HCT116 (cell line): Measurements from ENCODE around the gene EVC2. TPM values are rescaled to one million over a fixed set of nuclear protein-coding genes. Genes with fewer than 3 reads are reported as not detected.

Source experiments
- ATAC-seq: fragments of 200-7000 bp; cut with Tn5 transposase; 2 replicates; pipeline ENCODE4 v1.9.1; 2020; ENCODE audit warnings: mild to moderate bottlenecking, moderate library complexity
- BruUV-seq: library from RNA; stranded (reverse); fragments of 400-500 nt; replicated peaks from 2 replicates; lab custom pipeline; 2021; lab: Mats Ljungman, UMichigan
- CTCF ChIA-PET: fragments of 300-600 bp; sonication (Branson Sonifier 250); formaldehyde crosslinking; loops from one replicate; lab custom pipeline; 2021; ENCODE audit warnings: antibody characterized with exemption; lab: Charles Lee
- POLR2A ChIA-PET: fragments of 300-600, 350-600 bp; sonication (Branson Sonifier 250); formaldehyde crosslinking; loops from one replicate; lab custom pipeline; 2021; ENCODE audit warnings: antibody characterized with exemption; lab: Charles Lee
- RAD21 ChIA-PET, 2 experiments: fragments of 300-600 bp; sonication (Branson Sonifier 250); formaldehyde crosslinking; loops; one replicate each; lab custom pipeline; 2023; ENCODE audit warnings: low total read pairs in 2 of 2; ENCODE audit not compliant: uncharacterized antibody in 2 of 2, unreplicated experiment in 2 of 2, low non-redundant PET in 1 of 2; lab: Charles Lee
- DNase-seq: peaks from one replicate; pipeline ENCODE4 v3.0.0-alpha.2; 2010; ENCODE audit warnings: low read depth, low spot score
- H2AFZ ChIP-seq: fragments of 200-600 bp; shearing (Covaris generic), sonication (generic); 2 replicates; pipeline ENCODE4 v1.6.1; 2017; ENCODE audit warnings: low read depth, mixed run types, mixed read lengths, antibody characterized with exemption, low read length; ENCODE audit not compliant: poor library complexity, severe bottlenecking
- H3K27ac ChIP-seq: 2 replicates; pipeline ENCODE4 v1.5.1; 2012; ENCODE audit warnings: low read depth, low read length
- H3K27me3 ChIP-seq: fragments of 200-600 bp; sonication (generic); 2 replicates; pipeline ENCODE4 v1.6.1; 2016; ENCODE audit warnings: mixed run types, low read length, mixed read lengths; ENCODE audit not compliant: insufficient read depth
- H3K36me3 ChIP-seq, 2 experiments: fragments of 200-500 bp in 1 of 2; fragments of 200-600 bp in 1 of 2; sonication (Bioruptor generic) in 1 of 2; sonication (generic) in 1 of 2; 2 replicates each; pipeline versions ENCODE4 v1.5.1 to v1.6.1; 2014 to 2016; ENCODE audit warnings: low read length in 2 of 2, inconsistent platforms in 1 of 2, mixed read lengths in 1 of 2, mixed run types in 1 of 2; ENCODE audit not compliant: insufficient read depth in 2 of 2, control insufficient read depth in 1 of 2
- H3K4me1 ChIP-seq, 2 experiments: fragments of 200-600 bp in 1 of 2; sonication (generic) in 1 of 2; 2 replicates each; pipeline versions ENCODE4 v1.5.1 to v1.6.1; 2012 to 2017; ENCODE audit warnings: low read length in 2 of 2, inconsistent platforms in 1 of 2, mild to moderate bottlenecking in 1 of 2, mixed read lengths in 1 of 2, mixed run types in 1 of 2, moderate library complexity in 1 of 2; ENCODE audit not compliant: insufficient read depth in 2 of 2, control insufficient read depth in 1 of 2
- H3K4me2 ChIP-seq: fragments of 200-600 bp; sonication (generic); 2 replicates; pipeline ENCODE4 v1.6.1; 2017; ENCODE audit warnings: mixed run types, low read length, mixed read lengths
- H3K4me3 ChIP-seq, 2 experiments: fragments of 200-600 bp in 1 of 2; sonication (generic) in 1 of 2; replicated peaks in 1 of 2; 2 replicates each; pipeline ENCODE4 v1.5.1; 2011 to 2016; ENCODE audit warnings: low read length in 2 of 2, control low read depth in 1 of 2, low read depth in 1 of 2, mild to moderate bottlenecking in 1 of 2, mixed read lengths in 1 of 2, mixed run types in 1 of 2
- H3K79me2 ChIP-seq: fragments of 200-600 bp; sonication (generic); 2 replicates; pipeline ENCODE4 v1.6.1; 2017; ENCODE audit warnings: mild to moderate bottlenecking, mixed run types, low read length, moderate library complexity, mixed read lengths; ENCODE audit not compliant: insufficient read depth
- H3K9ac ChIP-seq: fragments of 200-600 bp; sonication (generic); 2 replicates; pipeline ENCODE4 v1.6.1; 2016; ENCODE audit warnings: low read length, mixed read lengths
- H3K9me2 ChIP-seq: fragments of 200-600 bp; sonication (generic), shearing (Covaris generic); 2 replicates; pipeline ENCODE4 v1.6.1; 2017; ENCODE audit warnings: mixed run types, mild to moderate bottlenecking, moderate library complexity; ENCODE audit not compliant: insufficient read depth
- H3K9me3 ChIP-seq, 2 experiments: fragments of 200-500 bp in 1 of 2; fragments of 200-600 bp in 1 of 2; sonication (Bioruptor generic) in 1 of 2; sonication (generic) in 1 of 2; 2 replicates each; pipeline ENCODE4 v1.6.1; 2014 to 2017; ENCODE audit warnings: low read length in 2 of 2, mixed read lengths in 2 of 2, inconsistent platforms in 1 of 2, low read depth in 1 of 2, mild to moderate bottlenecking in 1 of 2, mixed run types in 1 of 2, moderate library complexity in 1 of 2; ENCODE audit not compliant: control insufficient read depth in 1 of 2, insufficient read depth in 1 of 2
- H4K20me1 ChIP-seq: fragments of 200-600 bp; sonication (generic), shearing (Covaris generic); 2 replicates; pipeline ENCODE4 v1.6.1; 2017; ENCODE audit warnings: mixed run types, mild to moderate bottlenecking, moderate library complexity; ENCODE audit not compliant: insufficient read depth
- CTCF ChIP-seq, 3 experiments: fragments of 200-600 bp in 1 of 3; sonication (generic) in 1 of 3; IDR thresholded peaks in 2 of 3; conservative IDR thresholded peaks in 1 of 3; 2 replicates each; pipeline ENCODE4 v1.5.1; 2012 to 2017; ENCODE audit warnings: low read depth in 2 of 3, low read length in 2 of 3, antibody characterized with exemption in 1 of 3, borderline replicate concordance in 1 of 3, control low read depth in 1 of 3, mild to moderate bottlenecking in 1 of 3, mixed read lengths in 1 of 3, mixed run types in 1 of 3, moderate library complexity in 1 of 3; ENCODE audit not compliant: insufficient read depth in 1 of 3
- EGR1 ChIP-seq: IDR thresholded peaks from 2 replicates; pipeline ENCODE4 v1.6.1; 2012; ENCODE audit warnings: low read depth
- ELF1 ChIP-seq: IDR thresholded peaks from 2 replicates; pipeline ENCODE4 v1.6.1; 2012; ENCODE audit warnings: low read depth, borderline replicate concordance
- EZH2phosphoT487 ChIP-seq: fragments of 200-600 bp; IDR thresholded peaks from 2 replicates; pipeline ENCODE4 v1.6.1; 2018; ENCODE audit warnings: antibody characterized with exemption, borderline replicate concordance
- POLR2A ChIP-seq: IDR thresholded peaks from 2 replicates; pipeline ENCODE4 v1.7.0; 2011; ENCODE audit warnings: borderline replicate concordance; ENCODE audit not compliant: insufficient read depth, insufficient read length; ENCODE audit errors: extremely low read depth
- SIN3A ChIP-seq: IDR thresholded peaks from 2 replicates; pipeline ENCODE4 v1.6.1; 2012; ENCODE audit warnings: low read depth
- ZBTB33 ChIP-seq: IDR thresholded peaks from 2 replicates; pipeline ENCODE4 v1.6.1; 2011; ENCODE audit warnings: mild to moderate bottlenecking, low read length, moderate library complexity; ENCODE audit not compliant: insufficient replicate concordance; ENCODE audit errors: extremely low read depth
- ZFX ChIP-seq: fragments of 450-650 bp; IDR thresholded peaks from 2 replicates; pipeline ENCODE4 v1.6.1; 2017
- ZNF274 ChIP-seq: fragments of 200-500 bp; sonication (Bioruptor generic); IDR thresholded peaks from 2 replicates; pipeline ENCODE4 v1.6.1; 2014; ENCODE audit warnings: mild to moderate bottlenecking, low read depth, low read length, inconsistent platforms
- intact Hi-C: fragments of 100-400 bp; cut with micrococcal nuclease; formaldehyde crosslinking; loops from 2 replicates; pipeline ENCODE4 v1.10.0; 2022
- total RNA-seq: library from RNA; stranded (reverse); gene quantifications from one replicate; pipeline ENCODE4 v1.2.1, GENCODE V29; 2021; ENCODE audit not compliant: unreplicated experiment
- TF ChIP-seq, protein P1 (sequence below): IDR thresholded peaks from 2 replicates; pipeline ENCODE4 v1.6.1; 2012
- TF ChIP-seq, protein P2 (sequence below): IDR thresholded peaks from 2 replicates; pipeline ENCODE4 v1.6.1; 2012

Gene EVC2
- total RNA-seq, 1 experiment from 2014 or later, result not detected

DNA sequence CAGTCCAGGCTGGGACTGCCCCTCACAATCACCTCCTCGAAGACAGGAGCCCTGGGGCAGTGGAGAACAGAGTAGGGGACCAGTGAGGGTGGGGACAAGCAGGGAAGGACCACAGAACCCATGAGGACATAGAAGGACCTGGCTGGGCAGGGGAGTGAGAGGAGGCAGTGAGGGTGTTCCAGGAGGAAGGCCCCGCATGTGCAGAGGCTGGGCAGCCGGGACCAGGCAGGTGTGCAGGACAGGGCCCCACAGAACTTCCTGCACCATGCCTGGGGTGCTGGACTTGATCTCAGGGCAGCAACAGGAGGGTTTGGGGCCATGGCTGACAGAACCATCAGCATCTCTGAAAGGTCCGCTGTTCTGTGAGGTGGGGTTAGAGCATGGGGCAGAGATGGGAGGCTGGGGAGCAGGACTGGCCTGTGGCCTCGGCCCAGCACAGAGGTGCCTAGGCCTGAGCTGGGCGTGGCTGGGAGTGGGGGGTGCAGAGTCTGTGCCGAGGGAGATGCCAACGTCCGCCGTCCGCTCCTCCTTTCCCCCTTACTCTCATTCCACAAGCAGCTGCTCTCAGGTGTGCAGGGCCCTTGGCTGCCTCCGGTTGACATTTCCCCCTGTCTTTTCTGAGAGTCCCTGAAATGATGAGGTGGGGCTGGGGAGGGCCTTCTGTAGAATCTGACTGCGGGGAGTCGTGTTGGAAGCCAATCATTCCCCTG, 43.5 kb upstream of the EVC2 start:
- H2AFZ ChIP-seq, result no peak overlapping the region
- intact Hi-C loops, result no loop called here
- H3K4me2 ChIP-seq, result no peak overlapping the region
- BruUV-seq, result no TSS peak
- no peak overlapping the region for H3K4me3 ChIP-seq
- H3K4me1 ChIP-seq, result peaks cover 10 to 42% of the 10 kb centered on the region in 2 experiments
- H3K9me3 ChIP-seq, result no peaks in the 10 kb centered on the region
- ATAC-seq (no peak), DNase-seq (no peak)
- no peaks in the 10 kb centered on the region for H3K36me3 ChIP-seq
- CTCF ChIA-PET, result no interaction called here
- POLR2A ChIA-PET, result no interaction called here
- no peaks in the 10 kb centered on the region for H3K79me2 ChIP-seq
- H3K27ac ChIP-seq, result no peak overlapping the region
- no peak overlapping the region for H3K9ac ChIP-seq
- no peaks in the 10 kb centered on the region for H3K9me2 ChIP-seq
- H4K20me1 ChIP-seq, result no peaks in the 10 kb centered on the region
- TF ChIP-seq EGR1, result no peak
- TF ChIP-seq ZNF274, result no peak
- TF ChIP-seq ELF1, result no peak
- no peak for TF ChIP-seq SIN3A
- no peak for TF ChIP-seq ZBTB33
- no peak for TF ChIP-seq CTCF (IDR thresholded peaks at IDR 0.05 in 2 of 3, conservative IDR thresholded peaks at IDR 0.05 in 1 of 3; ENCODE audit: borderline replicate concordance in 1 of 3, insufficient read depth in 1 of 3, low read depth in 2 of 3, low read length in 2 of 3)
- TF ChIP-seq, protein P1, sequence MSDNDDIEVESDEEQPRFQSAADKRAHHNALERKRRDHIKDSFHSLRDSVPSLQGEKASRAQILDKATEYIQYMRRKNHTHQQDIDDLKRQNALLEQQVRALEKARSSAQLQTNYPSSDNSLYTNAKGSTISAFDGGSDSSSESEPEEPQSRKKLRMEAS, result no peak
- TF ChIP-seq EZH2phosphoT487, result no peak
- TF ChIP-seq POLR2A, result no peak
- TF ChIP-seq, protein P2, sequence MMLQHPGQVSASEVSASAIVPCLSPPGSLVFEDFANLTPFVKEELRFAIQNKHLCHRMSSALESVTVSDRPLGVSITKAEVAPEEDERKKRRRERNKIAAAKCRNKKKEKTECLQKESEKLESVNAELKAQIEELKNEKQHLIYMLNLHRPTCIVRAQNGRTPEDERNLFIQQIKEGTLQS, result no peak
- TF ChIP-seq ZFX, result no peak
- H3K27me3 ChIP-seq, result no peaks in the 10 kb centered on the region
- RAD21 ChIA-PET, result no interaction called here
